ENCODE data around the gene JMJD6. TPM values are rescaled to one million over a fixed set of nuclear protein-coding genes. Genes with fewer than 3 reads are reported as not detected.
A peak's percentile ranks its signal among the peaks of the same experiment; 100 is the strongest.

The JMJD6 gene
- 26.6 TPM for total RNA-seq

GRCh38 chr17:76726231-76726775, at the start of gene JMJD6:
Gene JMJD6, minus strand, starts transcription at chr17:76726606. Its CDS starts 131 bp downstream, at chr17:76726475.

GRCh38 chr17:76737676-76738467, 11.5 kb upstream of the JMJD6 start, which contains the start of gene MFSD11:
Gene MFSD11, plus strand, starts transcription at chr17:76738119. Its CDS starts 234 bp downstream, at chr17:76738353.

DNA sequence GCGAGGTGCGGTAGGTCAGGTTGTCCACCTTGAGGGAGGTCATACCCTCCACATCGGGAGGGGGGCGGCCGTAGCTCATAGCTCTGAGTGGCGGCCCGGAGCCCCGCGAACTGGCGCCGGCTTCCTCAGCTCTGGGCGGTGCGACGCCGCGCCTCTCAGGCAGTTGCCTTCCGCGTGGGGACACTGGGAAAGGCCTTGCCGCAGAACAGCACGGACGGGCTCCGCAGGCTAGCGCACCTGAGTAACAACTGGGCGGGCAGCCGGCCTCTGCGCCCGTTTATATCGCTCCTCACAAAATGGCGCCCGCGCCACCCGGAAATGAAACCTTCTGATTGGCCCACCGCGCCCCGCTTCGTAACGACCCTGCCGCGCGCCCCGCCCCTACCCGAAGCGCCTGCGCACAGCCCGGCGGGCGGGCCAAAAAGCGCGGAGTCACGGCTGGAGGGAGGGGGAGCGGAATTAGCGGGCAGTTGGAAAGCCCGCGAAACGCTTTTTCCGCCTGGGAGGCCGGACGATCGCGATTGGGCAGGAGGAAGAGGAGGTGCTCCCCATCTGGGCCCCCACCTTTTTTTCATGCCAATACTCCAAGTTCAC, 10.8 kb upstream of the JMJD6 start, which contains the start of gene SRSF2:
SRSF2 (minus strand) TSS at position 250 of the 594 bp plus-strand sequence; CDS start at position 79, 171 bp downstream.

DNA sequence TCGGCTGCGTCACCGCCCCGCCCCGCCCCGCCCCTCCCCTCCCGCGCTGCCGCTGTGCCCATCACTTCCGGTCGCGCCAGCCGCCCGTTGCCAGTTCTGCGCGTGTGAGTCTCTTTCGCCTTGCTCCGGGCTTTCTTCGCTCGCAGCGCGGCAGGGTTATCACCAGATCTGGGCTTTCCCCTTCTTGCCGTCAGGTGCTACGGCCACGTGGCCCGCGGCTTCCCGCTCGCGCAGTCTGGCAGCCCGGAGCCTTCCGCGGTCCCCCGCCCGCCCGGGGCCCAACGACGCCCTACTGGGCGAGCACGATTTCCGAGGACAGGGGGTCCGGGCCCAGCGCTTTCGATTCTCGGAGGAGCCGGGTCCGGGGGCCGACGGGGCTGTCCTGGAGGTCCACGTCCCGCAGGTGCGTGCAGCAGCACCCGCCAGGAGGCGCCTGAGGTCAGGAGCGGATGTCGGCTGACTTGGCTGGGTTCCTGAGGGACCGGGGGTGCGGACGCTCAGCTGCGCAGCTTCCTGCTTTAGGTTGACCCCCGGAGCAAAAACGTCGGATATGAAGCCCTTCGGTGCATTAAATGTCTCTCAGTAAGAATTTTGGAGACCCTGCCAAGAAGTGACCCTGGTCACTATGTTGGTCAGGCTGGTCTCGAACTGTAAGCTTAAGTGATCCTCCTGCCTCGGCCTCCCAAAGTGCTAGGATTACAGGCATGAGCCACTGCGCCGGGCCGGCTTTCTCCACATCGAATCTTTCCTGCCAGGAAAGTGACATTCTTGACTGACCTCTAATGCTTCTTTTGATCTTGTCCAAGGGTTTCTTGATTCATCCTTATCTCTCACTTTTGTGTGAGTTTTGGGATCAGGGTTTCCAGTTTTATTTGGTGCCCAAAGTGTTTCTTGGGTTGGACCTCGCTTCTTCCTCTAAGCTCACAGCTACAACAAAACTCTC, 641 bp upstream of the JMJD6 start, which contains the start of gene METTL23:
METTL23 (plus strand) TSS at position 64 of the 943 bp plus-strand sequence. CDS start 2,872 bp downstream, outside the sequence.

GRCh38 chr17:76710863-76711611, 15.4 kb downstream of the JMJD6 start, which contains the start of gene MXRA7:
Gene MXRA7, minus strand, starts transcription at chr17:76710965. Its CDS starts 19 bp downstream, at chr17:76710946.

Small RNA genes within 50 kb of the gene (small RNA-seq; reads per million reads assigned to genes)
- not detected for gene AC005837.3 (ENCODE audit: low replicate concordance)
- gene RF02271 (ENCODE audit: low replicate concordance) = not detected
- not detected for gene RNU6-97P (ENCODE audit: low replicate concordance)
- gene RNY4P36 (ENCODE audit: low replicate concordance) = 5.3 reads per million, percentile 87 among the genes with 10 or more reads in this experiment

Other genes with a start within 250 kb of the JMJD6 start
- gene RHBDF2, start 225.2 kb downstream of the JMJD6 start, total RNA-seq = 2.5 TPM
- 1.3 TPM for gene CYGB, start 188.9 kb downstream of the JMJD6 start, total RNA-seq
- 0.94 TPM for gene PRCD, start 186.6 kb downstream of the JMJD6 start, total RNA-seq
- gene ST6GALNAC2, start 140.7 kb downstream of the JMJD6 start, total RNA-seq = not detected
- 3.1 TPM for gene ST6GALNAC1, start 82.8 kb downstream of the JMJD6 start, total RNA-seq
- 38.8 TPM for gene MXRA7, start 15.6 kb downstream of the JMJD6 start, total RNA-seq
- 21.3 TPM for gene METTL23, start 233 bp upstream of the JMJD6 start, total RNA-seq
- 130 TPM for gene SRSF2, start 10.7 kb upstream of the JMJD6 start, total RNA-seq
- gene MFSD11, start 11.5 kb upstream of the JMJD6 start, total RNA-seq = 91.1 TPM
- gene MGAT5B, start 141.8 kb upstream of the JMJD6 start, total RNA-seq = 53.8 TPM